Natural killer cell (primary cell): Measurements from ENCODE around the gene NFXL1. TPM values are rescaled to one million over a fixed set of nuclear protein-coding genes. Genes with fewer than 3 reads are reported as not detected.
"Not testable (repeated sequence)": the region's sequence is repeated elsewhere in the genome, so short reads cannot be mapped to it uniquely, and the experiment has no call there.

ENCODE experiments used
- ATAC-seq, 3 donors: fragments of 150-1000 bp in 2 of 3; fragments of 200-7000 bp in 1 of 3; cut with Tn5 transposase; 1 replicate in 1 of 3; 2 replicates in 2 of 3; pipeline ENCODE4 v1.10.0; 2021; ENCODE audit warnings: mild to moderate bottlenecking in 2 of 3, moderate library complexity in 2 of 3
- DNase-seq, 2 donors: peaks; one replicate each; pipeline versions ENCODE4 v3.0.0 to v3.0.0-alpha.2; 2013 to 2021; ENCODE audit warnings: mixed read lengths in 1 of 2
- H3K27ac ChIP-seq: one replicate; pipeline ENCODE4 v1.5.1; 2013; ENCODE audit warnings: mild to moderate bottlenecking, low read length
- H3K27me3 ChIP-seq: one replicate; pipeline ENCODE4 v1.6.1; 2013; ENCODE audit warnings: low read length; ENCODE audit not compliant: control insufficient read depth, insufficient read depth
- H3K36me3 ChIP-seq: one replicate; pipeline ENCODE4 v1.6.1; 2013; ENCODE audit warnings: low read length; ENCODE audit not compliant: control insufficient read depth, insufficient read depth
- H3K4me1 ChIP-seq: one replicate; pipeline ENCODE4 v1.6.1; 2013; ENCODE audit warnings: low read length; ENCODE audit not compliant: control insufficient read depth, insufficient read depth
- H3K4me3 ChIP-seq: one replicate; pipeline ENCODE4 v1.5.1; 2013; ENCODE audit warnings: low read length
- H3K9me3 ChIP-seq: one replicate; pipeline ENCODE4 v1.6.1; 2013; ENCODE audit warnings: low read length; ENCODE audit not compliant: control insufficient read depth, insufficient read depth
- H3K27ac Mint-ChIP-seq, 2 donors: one replicate each; pipeline ENCODE4 v1.8.0; 2022; ENCODE audit warnings: mild to moderate bottlenecking in 2 of 2, mixed read lengths in 2 of 2, moderate library complexity in 1 of 2
- H3K27me3 Mint-ChIP-seq, 2 donors: one replicate each; pipeline ENCODE4 v1.8.0; 2022; ENCODE audit warnings: low read depth in 2 of 2, mixed read lengths in 2 of 2
- H3K36me3 Mint-ChIP-seq: one replicate; pipeline ENCODE4 v1.8.0; 2022; ENCODE audit warnings: mixed read lengths
- H3K4me1 Mint-ChIP-seq, 2 donors: one replicate each; pipeline ENCODE4 v1.8.0; 2022; ENCODE audit warnings: mixed read lengths in 2 of 2
- H3K4me3 Mint-ChIP-seq: one replicate; pipeline ENCODE4 v1.8.0; 2022; ENCODE audit warnings: mild to moderate bottlenecking, moderate library complexity, mixed read lengths
- H3K9me3 Mint-ChIP-seq, 2 donors: one replicate each; pipeline ENCODE4 v1.8.0; 2022; ENCODE audit warnings: mixed read lengths in 2 of 2
- WGBS: methylation state at CpG from one replicate; pipeline ENCODE4 v1.1.7; 2013; ENCODE audit warnings: missing lambda C conversion rate; ENCODE audit not compliant: insufficient coverage; 5-methylcytosine and 5-hydroxymethylcytosine counted together
- intact Hi-C: fragments of 100-400 bp; cut with micrococcal nuclease; formaldehyde crosslinking; loops from one replicate; pipeline ENCODE4 v1.14.2; 2022
- total RNA-seq, 4 donors: library from RNA; stranded (reverse); fragments of 120-200 nt in 1 of 4; gene quantifications; one replicate each; pipeline versions ENCODE4 v1.2.3 to v1.2.4, GENCODE V29; 2013 to 2022
- TF ChIP-seq, protein P1 (sequence below): fragments of 200-600 bp; IDR thresholded peaks from one replicate; pipeline ENCODE4 v1.8.0; 2022; ENCODE audit warnings: antibody characterized with exemption

The NFXL1 gene
- total RNA-seq, 3 donors from 2014 or later (not counting 1 experiment from before 2014, with no cell fraction given), result 6.5 to 11.4 (median 9.9) TPM

- Mint-ChIP-seq H3K27ac (no peak overlapping the region), H3K4me1 (peaks cover 6% of the 10 kb centered on the region in 2 donors), H3K9me3 (no peaks in the 10 kb centered on the region), H3K4me3 (no peak overlapping the region), H3K36me3 (no peaks in the 10 kb centered on the region), H3K27me3 (peaks cover 31 to 42% of the 10 kb centered on the region in 2 donors)
- 73% methylated on average over 4 of the region's 4 CpGs for WGBS
- Histone ChIP-seq H3K27me3 (peaks cover 2% of the 10 kb centered on the region), H3K9me3 (no peaks in the 10 kb centered on the region), H3K4me3 (no peak overlapping the region), H3K4me1 (peaks cover 6% of the 10 kb centered on the region), H3K36me3 (no peaks in the 10 kb centered on the region), H3K27ac (no peak overlapping the region)
- DNase-seq, result no peak
- ATAC-seq, result no peak
- intact Hi-C loops, result loop anchor here (5.0 kb wide), 1 partner anchor 158 kb away; no protein-coding TSS in a partner anchor
- TF ChIP-seq, protein P1, sequence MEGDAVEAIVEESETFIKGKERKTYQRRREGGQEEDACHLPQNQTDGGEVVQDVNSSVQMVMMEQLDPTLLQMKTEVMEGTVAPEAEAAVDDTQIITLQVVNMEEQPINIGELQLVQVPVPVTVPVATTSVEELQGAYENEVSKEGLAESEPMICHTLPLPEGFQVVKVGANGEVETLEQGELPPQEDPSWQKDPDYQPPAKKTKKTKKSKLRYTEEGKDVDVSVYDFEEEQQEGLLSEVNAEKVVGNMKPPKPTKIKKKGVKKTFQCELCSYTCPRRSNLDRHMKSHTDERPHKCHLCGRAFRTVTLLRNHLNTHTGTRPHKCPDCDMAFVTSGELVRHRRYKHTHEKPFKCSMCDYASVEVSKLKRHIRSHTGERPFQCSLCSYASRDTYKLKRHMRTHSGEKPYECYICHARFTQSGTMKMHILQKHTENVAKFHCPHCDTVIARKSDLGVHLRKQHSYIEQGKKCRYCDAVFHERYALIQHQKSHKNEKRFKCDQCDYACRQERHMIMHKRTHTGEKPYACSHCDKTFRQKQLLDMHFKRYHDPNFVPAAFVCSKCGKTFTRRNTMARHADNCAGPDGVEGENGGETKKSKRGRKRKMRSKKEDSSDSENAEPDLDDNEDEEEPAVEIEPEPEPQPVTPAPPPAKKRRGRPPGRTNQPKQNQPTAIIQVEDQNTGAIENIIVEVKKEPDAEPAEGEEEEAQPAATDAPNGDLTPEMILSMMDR, result no peak
Measured at GRCh38 chr4:47929682-47930201, 15.4 kb upstream of the NFXL1 start.

GRCh38 chr4:47926667-47927258 is 12.4 kb upstream of the NFXL1 start:
- H3K27me3 ChIP-seq, result peaks cover 2% of the 10 kb centered on the region
- intact Hi-C loops, result loop anchor here (5.0 kb wide), 1 partner anchor 161 kb away; no protein-coding TSS in a partner anchor
- Mint-ChIP-seq H3K4me1 (peaks cover 6% of the 10 kb centered on the region in 2 donors), H3K9me3 (no peaks in the 10 kb centered on the region), H3K27me3 (peaks cover 32 to 53% of the 10 kb centered on the region in 2 donors), H3K4me3 (no peak overlapping the region), H3K36me3 (no peaks in the 10 kb centered on the region), H3K27ac (no peak overlapping the region)
- peak; percentile 88 to 99 (median 98) for ATAC-seq
- H3K36me3 ChIP-seq, result no peaks in the 10 kb centered on the region
- H3K27ac ChIP-seq, result no peak overlapping the region
- WGBS, result 14% methylated on average over 15 of the region's 15 CpGs
- H3K4me1 ChIP-seq, result peaks cover 6% of the 10 kb centered on the region
- TF ChIP-seq, protein P1, result peak; percentile 79
- no peaks in the 10 kb centered on the region for H3K9me3 ChIP-seq
- no peak overlapping the region for H3K4me3 ChIP-seq
- peak; percentile 28 to 71 for DNase-seq

DNA sequence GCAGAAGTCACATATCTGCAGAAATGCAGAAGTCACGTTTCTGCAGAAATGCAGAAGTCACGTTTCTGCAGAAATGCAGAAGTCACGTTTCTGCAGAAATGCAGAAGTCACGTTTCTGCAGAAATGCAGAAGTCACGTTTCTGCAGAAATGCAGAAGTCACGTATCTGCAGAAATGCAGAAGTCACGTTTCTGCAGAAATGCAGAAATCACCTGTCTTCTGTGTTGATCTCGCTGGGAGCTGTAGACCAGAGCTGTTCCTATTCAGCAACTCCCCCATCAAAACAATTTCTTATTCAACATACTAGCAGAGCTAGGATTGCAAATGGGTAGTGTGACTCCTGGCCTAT is 8.9 kb upstream of the NFXL1 start:
- H3K27me3 ChIP-seq, H3K36me3 Mint-ChIP-seq, H3K9me3 ChIP-seq, H3K4me3 Mint-ChIP-seq, H3K4me1 Mint-ChIP-seq, H3K36me3 ChIP-seq, H3K9me3 Mint-ChIP-seq, H3K27ac Mint-ChIP-seq, ATAC-seq, DNase-seq, H3K4me1 ChIP-seq, intact Hi-C loops, H3K4me3 ChIP-seq, H3K27ac ChIP-seq: not testable (repeated sequence)
- H3K27me3 Mint-ChIP-seq, result peaks cover 33 to 53% of the 10 kb centered on the region in 2 donors
- WGBS, result 10% methylated on average over 8 of the region's 8 CpGs

GRCh38 chr4:47922436-47923260 is 8.3 kb upstream of the NFXL1 start:
- H3K4me3 Mint-ChIP-seq, H3K4me1 ChIP-seq, DNase-seq, H3K4me3 ChIP-seq, H3K36me3 Mint-ChIP-seq, intact Hi-C loops, H3K36me3 ChIP-seq, H3K9me3 ChIP-seq, H3K27ac ChIP-seq, ATAC-seq, H3K4me1 Mint-ChIP-seq, H3K27me3 ChIP-seq, H3K9me3 Mint-ChIP-seq, H3K27ac Mint-ChIP-seq: not testable (repeated sequence)
- H3K27me3 Mint-ChIP-seq, result peaks cover 29 to 47% of the 10 kb centered on the region in 2 donors
- 77% methylated on average over 17 of the region's 17 CpGs for WGBS

GRCh38 chr4:47917163-47917562 is 2.8 kb upstream of the NFXL1 start:
- not testable (repeated sequence) for H3K27ac Mint-ChIP-seq, DNase-seq, ATAC-seq, H3K36me3 ChIP-seq, H3K4me1 ChIP-seq, H3K36me3 Mint-ChIP-seq, H3K9me3 ChIP-seq, H3K27me3 ChIP-seq, H3K4me3 Mint-ChIP-seq, H3K4me3 ChIP-seq, H3K9me3 Mint-ChIP-seq, H3K27ac ChIP-seq
- Mint-ChIP-seq H3K4me1 (peaks cover 22 to 23% of the 10 kb centered on the region in 2 donors), H3K27me3 (peaks cover 15 to 19% of the 10 kb centered on the region in 2 donors)
- intact Hi-C loops, result loop anchor here (10.0 kb wide), 1 partner anchor 218 kb away; the partner anchor contains the start of gene TXK
- no CpG with 5 or more reads among the region's 1 CpG for WGBS
